LHCN-M2 (cell line): ENCODE data around the gene PDGFD. TPM values are rescaled to one million over a fixed set of nuclear protein-coding genes. Genes with fewer than 3 reads are reported as not detected.

Source experiments
- total RNA-seq: library from RNA; depleted of rRNA; stranded (reverse); fragments of >200 nt; gene quantifications from 2 replicates; pipeline ENCODE4 v1.2.3, GENCODE V29; 2014; rRNA removed

The PDGFD gene
- total RNA-seq, 1 experiment from 2014 or later = under 0.01 TPM

Other genes with a start within 250 kb of the PDGFD start
- gene DDI1, start 127.5 kb downstream of the PDGFD start, total RNA-seq = not detected in 2 replicates